Ureter (tissue), 1 donor: ENCODE results near the gene KCNB1. TPM values are rescaled to one million over a fixed set of nuclear protein-coding genes. Genes with fewer than 3 reads are reported as not detected.
"Not testable (repeated sequence)": the region's sequence is repeated elsewhere in the genome, so short reads cannot be mapped to it uniquely, and the experiment has no call there.

Experiments used
- DNase-seq: peaks from one replicate; pipeline ENCODE4 v3.0.0-alpha.2; 2020; ENCODE audit warnings: low spot score
- total RNA-seq: library from RNA; stranded (reverse); gene quantifications from one replicate; pipeline ENCODE4 v1.2.4, GENCODE V29; 2023
- donor health status: DM: yes; HTN: yes; CAD: no.

KCNB1 gene
- total RNA-seq, 1 donor from 2014 or later: 1.6 TPM

- no peak for DNase-seq
These were observed 163.2 kb downstream of the KCNB1 start for GRCh38 chr20:49319208-49319809.

DNA sequence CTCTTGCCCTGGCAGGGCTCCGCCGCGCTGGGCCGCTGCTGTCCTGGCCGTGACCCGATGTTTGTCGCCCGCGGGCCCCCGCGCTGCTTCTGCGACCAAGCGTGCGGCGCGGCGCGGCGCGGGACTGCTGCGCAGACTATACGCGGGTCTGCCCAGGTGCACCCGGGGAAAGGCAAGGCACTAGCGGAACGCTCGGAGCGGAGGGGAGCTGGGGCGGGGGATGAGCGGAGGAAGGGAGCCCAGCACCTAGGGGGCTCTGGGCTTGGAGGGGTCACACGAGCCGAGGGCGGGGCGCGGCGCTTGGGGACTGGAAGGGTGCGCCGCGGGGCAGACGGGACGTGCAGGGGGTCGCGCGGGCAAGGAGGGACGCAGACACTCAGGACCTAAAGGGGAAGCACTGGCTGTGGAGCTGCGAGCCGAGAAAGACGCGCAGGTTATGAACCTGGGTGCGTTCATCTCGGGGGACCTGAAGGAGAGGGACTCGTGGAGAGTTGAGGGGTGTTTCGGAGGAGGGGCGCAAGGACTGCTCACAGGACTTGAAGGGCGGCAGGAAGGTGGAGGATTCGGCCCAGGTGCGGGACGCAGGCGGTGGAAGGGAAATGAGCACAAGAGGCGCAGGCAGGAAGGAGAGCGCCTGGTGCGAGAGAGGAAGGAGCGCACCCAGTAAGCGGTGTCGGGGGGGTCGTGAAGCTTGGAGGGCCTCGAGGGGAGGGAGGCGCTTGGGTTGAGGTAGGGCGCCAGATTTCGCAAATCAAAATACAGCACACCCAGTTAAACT lies 163.8 kb downstream of the KCNB1 start:
- DNase-seq: no peak

DNA sequence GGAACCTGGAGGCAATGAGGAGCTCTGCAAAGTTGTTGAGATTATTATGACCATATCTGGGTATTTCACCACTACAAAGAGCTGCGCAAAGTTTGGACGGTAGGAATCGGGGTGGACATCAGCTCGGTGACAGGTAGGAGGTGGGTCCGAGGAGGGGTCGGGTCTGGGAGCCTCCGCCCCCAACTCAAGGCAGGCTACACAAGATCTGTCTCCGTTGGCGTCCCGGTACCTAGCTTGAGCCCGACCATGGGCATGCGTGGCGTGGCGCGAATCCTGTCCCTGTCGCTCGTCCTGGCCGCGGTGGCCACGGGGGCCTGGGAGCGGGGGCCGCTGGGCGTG lies 164.4 kb downstream of the KCNB1 start:
- no peak for DNase-seq

- no peak for DNase-seq
These were observed 165.8 kb downstream of the KCNB1 start for GRCh38 chr20:49316704-49317103.

DNA sequence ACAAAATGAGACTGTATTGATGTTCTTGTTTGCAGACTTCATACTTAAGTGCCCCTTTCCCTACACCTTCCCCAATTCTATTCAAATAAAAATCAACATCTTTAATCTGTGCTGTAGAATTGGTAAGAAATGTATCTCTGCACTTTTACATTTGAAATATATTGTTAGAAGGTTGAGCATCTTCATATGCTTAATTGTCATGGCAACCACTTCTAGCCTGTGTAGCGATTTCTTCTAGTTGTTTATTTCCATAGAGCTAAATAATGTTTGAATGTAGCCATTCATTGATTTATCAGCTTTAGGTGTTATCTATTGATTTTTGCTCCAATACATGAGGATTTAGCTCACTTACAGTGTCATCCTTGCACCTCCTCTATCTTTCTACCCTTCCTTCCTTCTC lies 166.9 kb downstream of the KCNB1 start:
- no peak for DNase-seq

DNA sequence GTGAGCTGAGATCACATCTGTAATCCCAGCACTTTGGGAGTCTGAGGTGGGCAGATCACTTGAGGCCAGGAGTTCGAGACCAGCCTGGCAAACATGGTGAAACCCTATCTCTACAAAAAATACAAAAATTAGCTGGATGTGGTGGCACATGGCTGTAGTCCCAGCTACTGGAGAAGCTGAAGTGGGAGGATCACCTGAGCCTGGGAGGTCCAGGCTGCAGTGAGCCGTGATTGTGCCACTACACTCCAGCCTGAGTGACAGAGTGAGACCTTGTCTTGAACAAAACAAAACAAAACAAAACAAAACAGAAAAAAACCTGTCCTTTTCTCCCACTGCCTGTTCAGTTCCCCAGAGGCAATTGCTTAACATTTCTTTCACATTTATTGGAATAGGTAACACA lies 168.4 kb downstream of the KCNB1 start:
- DNase-seq: not testable (repeated sequence)

Other genes with a start within 250 kb of the KCNB1 start
- 46.2 TPM for gene ZNFX1, start 204.6 kb downstream of the KCNB1 start, total RNA-seq
- 57.8 TPM for gene PTGIS, start 85.5 kb upstream of the KCNB1 start, total RNA-seq
- 40.9 TPM for gene B4GALT5, start 231.2 kb upstream of the KCNB1 start, total RNA-seq